ENCODE data around the gene SNAP47. TPM values are rescaled to one million over a fixed set of nuclear protein-coding genes. Genes with fewer than 3 reads are reported as not detected.

SNAP47 gene
- total and polyA plus RNA-seq, 2 of the 4 experiments (the other 2 are of a cell fraction), result 39.4 to 72.9 TPM

- Histone ChIP-seq H3K4me3 (ENCODE audit: insufficient read depth, low read depth, low read length) (no peak overlapping the region), H2BK120ac (ENCODE audit: low read depth, low read length) (no peak overlapping the region), H3K4ac (ENCODE audit: low read depth, low read length) (0 out of 2 replicates have a peak overlapping the region, but pooled peaks have one; percentile 9), H2BK20ac (ENCODE audit: low read depth, low read length) (no peak overlapping the region), H4K20me1 (ENCODE audit: insufficient read depth, low read length) (peaks cover 9% of the 10 kb centered on the region; the same call in 1 of the 2 replicates), H3K27ac (ENCODE audit: insufficient read depth, low read length) (no peak overlapping the region), H3K18ac (ENCODE audit: low read depth, low read length) (no peak overlapping the region), H2AK9ac (replicated peaks; ENCODE audit: low read depth, low read length, poor library complexity) (no peak overlapping the region), H3K9me3 (ENCODE audit: control insufficient read depth, insufficient read depth, low read length) (no peaks in the 10 kb centered on the region), H3K36me3 (ENCODE audit: control insufficient read depth, insufficient read depth, low read length) (peaks cover 14% of the 10 kb centered on the region; the same call in 1 of the 2 replicates), H3K9me1 (ENCODE audit: insufficient read depth, low read length) (peaks cover 21% of the 10 kb centered on the region), H3K56ac (ENCODE audit: extremely low read depth, insufficient read depth, low read length) (no peak overlapping the region), H3K4me2 (ENCODE audit: low read depth, low read length) (no peak overlapping the region), H3K27me3 (ENCODE audit: control insufficient read depth, insufficient read depth, low read length) (no peaks in the 10 kb centered on the region), H2BK5ac (ENCODE audit: low read depth, low read length, poor library complexity, severe bottlenecking) (no peak overlapping the region), H3K14ac (replicated peaks; ENCODE audit: low read depth, low read length) (no peak overlapping the region), H2BK15ac (ENCODE audit: low read depth, low read length) (no peak overlapping the region), H2AFZ (replicated peaks; ENCODE audit: low read length, poor library complexity) (no peak overlapping the region), H3K23ac (ENCODE audit: low read depth, low read length) (no peak overlapping the region), H2AK5ac (ENCODE audit: low read depth, low read length) (no peak overlapping the region), H3K4me1 (ENCODE audit: control insufficient read depth, insufficient read depth, low read length) (peaks cover 16% of the 10 kb centered on the region), H4K5ac (ENCODE audit: low read depth, low read length) (no peak overlapping the region), H4K8ac (ENCODE audit: low read depth in 2 of 2, low read length in 2 of 2) (no peak overlapping the region), H3K9ac (ENCODE audit: low read depth, low read length) (no peak overlapping the region), H3K79me1 (ENCODE audit: low read depth in 1 of 2, low read length in 2 of 2) (peaks cover 0 to 10% of the 10 kb centered on the region in 2 experiments; a peak in 1 of 4 replicates), H4K91ac (ENCODE audit: insufficient read depth, low read depth, low read length) (no peak overlapping the region)
- ATAC-seq (ENCODE audit: low read depth) (no peak), DNase-seq (no peak)
- intact Hi-C loops (cut with micrococcal nuclease) (no loop called here), in situ Hi-C loops (cut with MboI; ENCODE audit: low sequenced_read_pairs) (no loop called here), dilution Hi-C loops (cut with HindIII; ENCODE audit: low sequenced_read_pairs, unreplicated experiment) (no loop called here)
- 70% methylated on average over 2 of the region's 11 CpGs; no CpG with 5 or more reads in 1 of the 2 experiments for whole genome bisulfite sequencing, 2 experiments (ENCODE audit: extremely low coverage in 2 of 2, insufficient read length in 1 of 2)
- ChIA-PET POLR2A (ENCODE audit: unreplicated experiment) (no interaction called here), CTCF (no interaction called here)
- BruUV-seq (replicated peaks), result no TSS peak
- TF ChIP-seq RCOR1 (IDR thresholded peaks at IDR 0.05; ENCODE audit: insufficient replicate concordance, low read length) (no peak), CHD1 (IDR thresholded peaks at IDR 0.05; ENCODE audit: low read depth, low read length) (no peak), BHLHE40 (IDR thresholded peaks at IDR 0.05; ENCODE audit: low read depth, low read length) (no peak), MXI1 (IDR thresholded peaks at IDR 0.05; ENCODE audit: borderline replicate concordance, low read depth, low read length) (no peak), NFE2L2 (IDR thresholded peaks at IDR 0.05; ENCODE audit: low read depth, low read length) (no peak), RFX5 (IDR thresholded peaks at IDR 0.05; ENCODE audit: low read depth, low read length) (no peak), USF2 (IDR thresholded peaks at IDR 0.05; ENCODE audit: low read depth, low read length) (no peak), SMC3 (IDR thresholded peaks at IDR 0.05; ENCODE audit: low read depth, low read length) (no peak), ELK1 (IDR thresholded peaks at IDR 0.05; ENCODE audit: borderline replicate concordance, low read depth, low read length) (no peak), POLR2A (IDR thresholded peaks at IDR 0.05; ENCODE audit: low read depth, low read length) (no peak), CEBPB (IDR thresholded peaks at IDR 0.05; ENCODE audit: low read depth, low read length) (no peak), FOS (IDR thresholded peaks at IDR 0.05; ENCODE audit: low read depth, low read length) (no peak), MAZ (IDR thresholded peaks at IDR 0.05; ENCODE audit: borderline replicate concordance, low read depth, low read length) (no peak), RAD21 (IDR thresholded peaks at IDR 0.05; ENCODE audit: low read length) (no peak), CTCF (conservative IDR thresholded peaks at IDR 0.05; ENCODE audit: low read depth, low read length) (no peak), MAFK (IDR thresholded peaks at IDR 0.05; ENCODE audit: low read depth, low read length) (no peak)
These were observed 41.9 kb downstream of the SNAP47 start for GRCh38 chr1:227777156-227777555.

All from IMR-90 (cell line).